ENCODE data around the gene NINJ2. TPM values are rescaled to one million over a fixed set of nuclear protein-coding genes. Genes with fewer than 3 reads are reported as not detected.
"Not testable (repeated sequence)": the region's sequence is repeated elsewhere in the genome, so short reads cannot be mapped to it uniquely, and the experiment has no call there.

NINJ2 gene
- 2.3 TPM for total RNA-seq (ENCODE audit: unreplicated experiment)
- long read RNA-seq = 0 reads

- Mint-ChIP-seq H3K36me3 (ENCODE audit: low read depth, unreplicated experiment) (no peaks in the 10 kb centered on the region), H3K9me3 (ENCODE audit: unreplicated experiment) (no peaks in the 10 kb centered on the region), H3K27ac (ENCODE audit: unreplicated experiment) (no peak within 1 kb of the TSS), H3K4me1 (ENCODE audit: unreplicated experiment) (no peaks in the 10 kb centered on the region), H3K4me3 (ENCODE audit: unreplicated experiment) (no peak within 1 kb of the TSS), H3K27me3 (ENCODE audit: unreplicated experiment) (peaks cover 5% of the 10 kb centered on the region)
- TF ChIP-seq CTCF (IDR thresholded peaks at IDR 0.05; ENCODE audit: unreplicated experiment) = no peak
- no peak for DNase-seq (ENCODE audit: low spot score)
These were observed at the start of gene NINJ2 for GRCh38 chr12:663293-663871. Gene NINJ2 (minus strand): TSS chr12:663445. CDS start chr12:663360, 85 bp downstream.

- Mint-ChIP-seq H3K27ac (ENCODE audit: unreplicated experiment) (peak overlapping the region; percentile 28), H3K27me3 (ENCODE audit: unreplicated experiment) (peaks cover 1% of the 10 kb centered on the region), H3K9me3 (ENCODE audit: unreplicated experiment) (no peaks in the 10 kb centered on the region), H3K36me3 (ENCODE audit: low read depth, unreplicated experiment) (no peaks in the 10 kb centered on the region), H3K4me3 (ENCODE audit: unreplicated experiment) (no peak overlapping the region), H3K4me1 (ENCODE audit: unreplicated experiment) (no peaks in the 10 kb centered on the region)
- TF ChIP-seq CTCF (IDR thresholded peaks at IDR 0.05; ENCODE audit: unreplicated experiment) = no peak
- DNase-seq (ENCODE audit: low spot score) = no peak
These were observed 49.1 kb upstream of the NINJ2 start for GRCh38 chr12:712172-712863.

GRCh38 chr12:709455-710020, 46.3 kb upstream of the NINJ2 start:
- DNase-seq (ENCODE audit: low spot score) = no peak
- Mint-ChIP-seq H3K36me3 (ENCODE audit: low read depth, unreplicated experiment) (no peaks in the 10 kb centered on the region), H3K4me3 (ENCODE audit: unreplicated experiment) (no peak overlapping the region), H3K27ac (ENCODE audit: unreplicated experiment) (no peak overlapping the region), H3K4me1 (ENCODE audit: unreplicated experiment) (no peaks in the 10 kb centered on the region), H3K27me3 (ENCODE audit: unreplicated experiment) (no peaks in the 10 kb centered on the region), H3K9me3 (ENCODE audit: unreplicated experiment) (no peaks in the 10 kb centered on the region)
- TF ChIP-seq CTCF (IDR thresholded peaks at IDR 0.05; ENCODE audit: unreplicated experiment) = no peak

GRCh38 chr12:708084-708483, 44.8 kb upstream of the NINJ2 start:
- not testable (repeated sequence) for H3K4me3 Mint-ChIP-seq (ENCODE audit: unreplicated experiment); H3K27me3 Mint-ChIP-seq (ENCODE audit: unreplicated experiment); H3K9me3 Mint-ChIP-seq (ENCODE audit: unreplicated experiment); H3K4me1 Mint-ChIP-seq (ENCODE audit: unreplicated experiment); H3K27ac Mint-ChIP-seq (ENCODE audit: unreplicated experiment); H3K36me3 Mint-ChIP-seq (ENCODE audit: low read depth, unreplicated experiment); DNase-seq (ENCODE audit: low spot score)

GRCh38 chr12:704516-705242, 41.4 kb upstream of the NINJ2 start:
- DNase-seq (ENCODE audit: low spot score) = no peak
- Mint-ChIP-seq H3K36me3 (ENCODE audit: low read depth, unreplicated experiment) (no peaks in the 10 kb centered on the region), H3K9me3 (ENCODE audit: unreplicated experiment) (no peaks in the 10 kb centered on the region), H3K4me3 (ENCODE audit: unreplicated experiment) (no peak overlapping the region), H3K4me1 (ENCODE audit: unreplicated experiment) (peaks cover 13% of the 10 kb centered on the region), H3K27me3 (ENCODE audit: unreplicated experiment) (peaks cover 2% of the 10 kb centered on the region), H3K27ac (ENCODE audit: unreplicated experiment) (no peak overlapping the region)
- no peak for TF ChIP-seq CTCF (IDR thresholded peaks at IDR 0.05; ENCODE audit: unreplicated experiment)
